Neural progenitor cell (in vitro differentiated cells): ENCODE results near the gene HSPA4. TPM values are rescaled to one million over a fixed set of nuclear protein-coding genes. Genes with fewer than 3 reads are reported as not detected.

Source experiments
- DNase-seq: peaks from one replicate; pipeline ENCODE4 v3.0.0-alpha.2; 2016; ENCODE audit warnings: low spot score
- H2AFZ ChIP-seq: fragments of 200-600 bp; sonication (generic); replicated peaks from 2 replicates; pipeline ENCODE4 v1.6.1; 2016; ENCODE audit warnings: antibody characterized with exemption
- H3F3A ChIP-seq: fragments of 200-600 bp; sonication (generic); 2 replicates; pipeline ENCODE4 v1.6.1; 2016; ENCODE audit warnings: antibody characterized with exemption, low read depth
- H3K27ac ChIP-seq: fragments of 200-600 bp; sonication (generic); 2 replicates; pipeline ENCODE4 v1.5.1; 2016; ENCODE audit warnings: mild to moderate bottlenecking
- H3K27me3 ChIP-seq: fragments of 200-600 bp; sonication (generic); 2 replicates; pipeline ENCODE4 v1.6.1; 2016; ENCODE audit warnings: mild to moderate bottlenecking, moderate library complexity
- H3K36me3 ChIP-seq: fragments of 200-600 bp; sonication (generic); 2 replicates; pipeline ENCODE4 v1.5.1; 2016
- H3K4me1 ChIP-seq: fragments of 200-600 bp; sonication (generic); 2 replicates; pipeline ENCODE4 v1.6.1; 2016; ENCODE audit warnings: mixed run types
- H3K4me2 ChIP-seq: fragments of 200-600 bp; sonication (generic); 2 replicates; pipeline ENCODE4 v1.6.1; 2016
- H3K4me3 ChIP-seq: fragments of 200-600 bp; sonication (generic); 2 replicates; pipeline ENCODE4 v1.5.1; 2016
- H3K79me2 ChIP-seq: fragments of 200-600 bp; sonication (generic); 2 replicates; pipeline ENCODE4 v1.6.1; 2016; ENCODE audit warnings: low read depth
- H3K9ac ChIP-seq: fragments of 200-600 bp; sonication (generic); 2 replicates; pipeline ENCODE4 v1.6.1; 2016
- H3K9me3 ChIP-seq: fragments of 200-600 bp; sonication (generic); 2 replicates; pipeline ENCODE4 v1.5.1; 2016; ENCODE audit warnings: low read depth
- H4K20me1 ChIP-seq: fragments of 200-600 bp; sonication (generic); 2 replicates; pipeline ENCODE4 v1.6.1; 2016; ENCODE audit warnings: low read depth
- H3K27ac Mint-ChIP-seq: 3 replicates; pipeline ENCODE4 v1.8.0; 2021; ENCODE audit warnings: mixed read lengths
- H3K27me3 Mint-ChIP-seq: 2 replicates; pipeline ENCODE4 v1.8.0; 2022; ENCODE audit warnings: low read depth, mild to moderate bottlenecking, inconsistent platforms, moderate library complexity, mixed read lengths; ENCODE audit not compliant: insufficient read depth
- H3K36me3 Mint-ChIP-seq: 3 replicates; pipeline ENCODE4 v1.8.0; 2021; ENCODE audit warnings: mixed read lengths
- H3K4me1 Mint-ChIP-seq: 3 replicates; pipeline ENCODE4 v1.8.0; 2021; ENCODE audit warnings: mixed read lengths
- H3K4me3 Mint-ChIP-seq: 3 replicates; pipeline ENCODE4 v1.8.0; 2021; ENCODE audit warnings: mild to moderate bottlenecking, moderate library complexity, mixed read lengths
- H3K9me3 Mint-ChIP-seq: 3 replicates; pipeline ENCODE4 v1.8.0; 2020; ENCODE audit warnings: mixed read lengths
- EZH2 ChIP-seq: fragments of 200-600 bp; sonication (generic); IDR thresholded peaks from 2 replicates; pipeline ENCODE4 v1.6.1; 2017; ENCODE audit warnings: antibody characterized with exemption, mild to moderate bottlenecking, moderate library complexity
- EZH2phosphoT487 ChIP-seq: fragments of 200-600 bp; sonication (generic); IDR thresholded peaks from 2 replicates; pipeline ENCODE4 v1.6.1; 2017; ENCODE audit warnings: antibody characterized with exemption
- total RNA-seq: library from RNA; depleted of rRNA; stranded (reverse); fragments of >200 nt; gene quantifications from 2 replicates; pipeline ENCODE4 v1.2.3, GENCODE V29; 2015; ENCODE audit warnings: low replicate concordance
- TF ChIP-seq, protein P1 (sequence below): fragments of 200-600 bp; sonication (generic); IDR thresholded peaks from 2 replicates; pipeline ENCODE4 v1.5.1; 2017; ENCODE audit warnings: antibody characterized with exemption, mild to moderate bottlenecking

Gene HSPA4
- total RNA-seq, 1 donor from 2014 or later, result 232 TPM

DNA sequence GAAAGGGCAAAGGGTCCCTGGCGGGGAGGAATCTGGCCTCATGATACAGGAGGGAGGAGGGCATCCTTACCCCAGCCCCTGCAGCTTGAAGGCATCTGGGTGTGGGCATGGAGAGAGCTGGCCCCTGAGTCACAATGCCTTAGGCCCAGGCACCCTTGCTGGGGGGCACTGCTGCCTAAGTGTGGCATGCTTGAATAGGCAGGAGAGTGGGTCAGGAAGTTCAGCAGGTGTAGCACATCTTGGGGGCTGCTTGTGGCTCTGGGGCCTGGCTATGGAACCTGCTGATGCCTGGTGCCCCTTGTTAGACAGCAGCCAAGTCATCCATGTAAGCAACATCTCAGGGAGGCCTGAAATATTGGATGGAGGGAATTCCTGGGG lies 63.1 kb downstream of the HSPA4 start:
- Histone ChIP-seq H3K36me3 (no peaks in the 10 kb centered on the region), H3F3A (peaks cover 4% of the 10 kb centered on the region), H3K4me3 (no peak overlapping the region), H4K20me1 (no peaks in the 10 kb centered on the region), H3K27me3 (no peaks in the 10 kb centered on the region), H2AFZ (no peak overlapping the region), H3K79me2 (no peaks in the 10 kb centered on the region), H3K9me3 (no peaks in the 10 kb centered on the region), H3K27ac (no peak overlapping the region), H3K4me2 (no peak overlapping the region), H3K4me1 (peaks cover 3% of the 10 kb centered on the region), H3K9ac (no peak overlapping the region)
- Mint-ChIP-seq H3K27ac (no peak overlapping the region), H3K27me3 (peaks cover 13% of the 10 kb centered on the region), H3K36me3 (peaks cover 2% of the 10 kb centered on the region), H3K9me3 (no peaks in the 10 kb centered on the region), H3K4me1 (peaks cover 19% of the 10 kb centered on the region), H3K4me3 (no peak overlapping the region)
- no peak for DNase-seq
- TF ChIP-seq, protein P1, sequence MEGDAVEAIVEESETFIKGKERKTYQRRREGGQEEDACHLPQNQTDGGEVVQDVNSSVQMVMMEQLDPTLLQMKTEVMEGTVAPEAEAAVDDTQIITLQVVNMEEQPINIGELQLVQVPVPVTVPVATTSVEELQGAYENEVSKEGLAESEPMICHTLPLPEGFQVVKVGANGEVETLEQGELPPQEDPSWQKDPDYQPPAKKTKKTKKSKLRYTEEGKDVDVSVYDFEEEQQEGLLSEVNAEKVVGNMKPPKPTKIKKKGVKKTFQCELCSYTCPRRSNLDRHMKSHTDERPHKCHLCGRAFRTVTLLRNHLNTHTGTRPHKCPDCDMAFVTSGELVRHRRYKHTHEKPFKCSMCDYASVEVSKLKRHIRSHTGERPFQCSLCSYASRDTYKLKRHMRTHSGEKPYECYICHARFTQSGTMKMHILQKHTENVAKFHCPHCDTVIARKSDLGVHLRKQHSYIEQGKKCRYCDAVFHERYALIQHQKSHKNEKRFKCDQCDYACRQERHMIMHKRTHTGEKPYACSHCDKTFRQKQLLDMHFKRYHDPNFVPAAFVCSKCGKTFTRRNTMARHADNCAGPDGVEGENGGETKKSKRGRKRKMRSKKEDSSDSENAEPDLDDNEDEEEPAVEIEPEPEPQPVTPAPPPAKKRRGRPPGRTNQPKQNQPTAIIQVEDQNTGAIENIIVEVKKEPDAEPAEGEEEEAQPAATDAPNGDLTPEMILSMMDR, result no peak
- TF ChIP-seq EZH2phosphoT487, result no peak
- TF ChIP-seq EZH2, result no peak

DNA sequence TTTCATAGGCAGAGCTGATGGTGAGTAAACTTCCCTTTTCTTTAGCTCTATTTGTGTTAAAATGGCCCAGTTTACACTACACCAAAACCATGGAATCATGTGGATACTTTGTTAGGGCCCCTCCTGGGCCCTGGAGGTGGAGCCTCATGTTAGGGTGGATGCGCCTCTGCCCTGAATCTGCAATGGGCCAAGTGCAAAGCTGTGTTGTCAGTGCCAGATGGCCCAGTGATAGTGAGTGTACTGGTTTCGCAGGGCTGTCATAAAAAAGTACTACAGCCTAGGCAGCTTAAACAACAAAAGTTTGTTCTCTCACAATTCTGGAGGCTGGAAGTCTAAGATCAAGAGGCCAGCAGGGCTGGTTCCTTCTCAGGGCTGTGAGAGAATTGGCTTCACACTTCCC lies 64.8 kb downstream of the HSPA4 start:
- Histone ChIP-seq H3K9ac (no peak overlapping the region), H3K79me2 (no peaks in the 10 kb centered on the region), H3K27me3 (no peaks in the 10 kb centered on the region), H4K20me1 (no peaks in the 10 kb centered on the region), H3K4me1 (no peaks in the 10 kb centered on the region), H3K9me3 (no peaks in the 10 kb centered on the region), H3F3A (no peaks in the 10 kb centered on the region), H3K36me3 (no peaks in the 10 kb centered on the region), H2AFZ (no peak overlapping the region), H3K4me2 (no peak overlapping the region), H3K27ac (no peak overlapping the region), H3K4me3 (no peak overlapping the region)
- Mint-ChIP-seq H3K36me3 (peaks cover 2% of the 10 kb centered on the region), H3K27ac (no peak overlapping the region), H3K4me3 (no peak overlapping the region), H3K9me3 (no peaks in the 10 kb centered on the region), H3K4me1 (peaks cover 6% of the 10 kb centered on the region), H3K27me3 (peaks cover 10% of the 10 kb centered on the region)
- TF ChIP-seq, protein P1, result no peak
- no peak for TF ChIP-seq EZH2
- no peak for TF ChIP-seq EZH2phosphoT487
- DNase-seq, result no peak

DNA sequence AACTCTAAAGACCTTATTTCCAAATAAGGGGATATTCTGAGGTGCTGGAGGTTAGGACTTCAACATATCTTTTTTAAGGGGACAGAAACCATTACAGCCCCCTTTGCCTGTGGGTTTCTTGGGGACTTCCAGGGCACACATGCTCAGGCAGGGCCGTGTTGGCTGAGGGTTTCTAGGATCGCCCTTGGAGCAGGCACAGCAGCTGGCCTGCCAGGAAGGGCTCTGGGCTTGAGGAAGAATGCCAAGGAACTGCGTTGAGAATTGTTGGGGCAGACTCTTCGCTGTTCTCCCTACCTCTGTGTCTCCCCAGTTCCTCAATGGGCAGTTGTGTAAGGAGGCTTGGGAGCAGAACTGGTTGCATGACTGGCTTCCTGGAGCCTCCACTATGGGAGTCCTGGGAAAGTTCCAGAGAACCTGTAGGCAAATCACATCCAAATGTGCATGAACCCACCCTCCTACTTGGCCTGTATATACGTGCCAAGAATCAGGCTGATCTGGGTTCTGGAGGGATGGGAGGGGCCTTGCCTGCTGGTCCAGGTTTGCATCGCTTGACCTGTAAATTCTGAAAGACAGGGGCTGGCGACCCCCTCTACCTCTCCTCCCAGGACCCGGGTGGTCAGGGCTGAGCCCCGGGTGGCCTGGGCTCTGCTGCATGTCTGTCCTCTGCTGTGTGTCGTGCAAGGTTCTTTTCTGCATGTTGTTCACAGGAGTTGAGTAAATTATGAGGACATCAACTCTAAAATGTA lies 65.5 kb downstream of the HSPA4 start:
- Mint-ChIP-seq H3K4me1 (peaks cover 6% of the 10 kb centered on the region), H3K36me3 (peaks cover 2% of the 10 kb centered on the region), H3K27me3 (peaks cover 8% of the 10 kb centered on the region), H3K27ac (no peak overlapping the region), H3K4me3 (no peak overlapping the region), H3K9me3 (no peaks in the 10 kb centered on the region)
- Histone ChIP-seq H3K9me3 (no peaks in the 10 kb centered on the region), H2AFZ (no peak overlapping the region), H3F3A (no peaks in the 10 kb centered on the region), H3K9ac (no peak overlapping the region), H3K79me2 (no peaks in the 10 kb centered on the region), H3K4me1 (no peaks in the 10 kb centered on the region), H3K27me3 (no peaks in the 10 kb centered on the region), H3K4me2 (no peak overlapping the region), H3K27ac (no peak overlapping the region), H3K36me3 (no peaks in the 10 kb centered on the region), H4K20me1 (no peaks in the 10 kb centered on the region), H3K4me3 (no peak overlapping the region)
- TF ChIP-seq EZH2 (no peak), EZH2phosphoT487 (no peak)
- TF ChIP-seq, protein P1, result no peak
- DNase-seq, result no peak
